ENCODE data around the gene VAMP4.

The VAMP4 gene

GRCh38 chr1:171753685-171754352, 12.0 kb upstream of the VAMP4 start:
- H3K27ac ChIP-seq (ENCODE audit: low read depth, low read length): no peak overlapping the region

GRCh38 chr1:171753182-171753581, 11.3 kb upstream of the VAMP4 start:
- no peaks in the 10 kb centered on the region for H3K36me3 ChIP-seq (ENCODE audit: control insufficient read depth in 1 of 2, insufficient read depth in 2 of 2, low read length in 2 of 2)
- H3K27me3 ChIP-seq (ENCODE audit: control insufficient read depth in 1 of 2, insufficient read depth in 2 of 2, low read length in 2 of 2): no peaks in the 10 kb centered on the region
- no peak overlapping the region for H3K4me3 ChIP-seq (ENCODE audit: low read depth in 1 of 2, low read length in 2 of 2)
- no peaks in the 10 kb centered on the region for H3K9me3 ChIP-seq (ENCODE audit: control insufficient read depth in 1 of 2, low read length in 2 of 2)
- no peak overlapping the region for H3K9ac ChIP-seq (ENCODE audit: low read depth in 1 of 2, low read length in 2 of 2)
- H3K4me1 ChIP-seq (ENCODE audit: control insufficient read depth in 1 of 2, insufficient read depth in 2 of 2, low read length in 2 of 2): no peaks in the 10 kb centered on the region
- H3K27ac ChIP-seq (ENCODE audit: low read depth, low read length): no peak overlapping the region

More at GRCh38 chr1:171753685-171754352, 12.0 kb upstream of the VAMP4 start:
- Histone ChIP-seq H3K4me1 (ENCODE audit: control insufficient read depth in 1 of 2, insufficient read depth in 2 of 2, low read length in 2 of 2) (no peaks in the 10 kb centered on the region), H3K9me3 (ENCODE audit: control insufficient read depth in 1 of 2, low read length in 2 of 2) (no peaks in the 10 kb centered on the region), H3K9ac (ENCODE audit: low read depth in 1 of 2, low read length in 2 of 2) (no peak overlapping the region), H3K4me3 (ENCODE audit: low read depth in 1 of 2, low read length in 2 of 2) (no peak overlapping the region), H3K27me3 (ENCODE audit: control insufficient read depth in 1 of 2, insufficient read depth in 2 of 2, low read length in 2 of 2) (no peaks in the 10 kb centered on the region), H3K36me3 (ENCODE audit: control insufficient read depth in 1 of 2, insufficient read depth in 2 of 2, low read length in 2 of 2) (no peaks in the 10 kb centered on the region)

GRCh38 chr1:171751221-171751620, 9.4 kb upstream of the VAMP4 start:
- Histone ChIP-seq H3K27me3 (ENCODE audit: control insufficient read depth in 1 of 2, insufficient read depth in 2 of 2, low read length in 2 of 2) (no peaks in the 10 kb centered on the region), H3K4me1 (ENCODE audit: control insufficient read depth in 1 of 2, insufficient read depth in 2 of 2, low read length in 2 of 2) (no peaks in the 10 kb centered on the region), H3K9ac (ENCODE audit: low read depth in 1 of 2, low read length in 2 of 2) (no peak overlapping the region), H3K9me3 (ENCODE audit: control insufficient read depth in 1 of 2, low read length in 2 of 2) (no peaks in the 10 kb centered on the region), H3K4me3 (ENCODE audit: low read depth in 1 of 2, low read length in 2 of 2) (no peak overlapping the region), H3K27ac (ENCODE audit: low read depth, low read length) (no peak overlapping the region), H3K36me3 (ENCODE audit: control insufficient read depth in 1 of 2, insufficient read depth in 2 of 2, low read length in 2 of 2) (no peaks in the 10 kb centered on the region)

- no peaks in the 10 kb centered on the region for H3K9me3 ChIP-seq (ENCODE audit: control insufficient read depth in 1 of 2, low read length in 2 of 2)
- no peak overlapping the region for H3K27ac ChIP-seq (ENCODE audit: low read depth, low read length)
- no peak overlapping the region for H3K4me3 ChIP-seq (ENCODE audit: low read depth in 1 of 2, low read length in 2 of 2)
- H3K9ac ChIP-seq (ENCODE audit: low read depth in 1 of 2, low read length in 2 of 2): no peak overlapping the region
- no peaks in the 10 kb centered on the region for H3K27me3 ChIP-seq (ENCODE audit: control insufficient read depth in 1 of 2, insufficient read depth in 2 of 2, low read length in 2 of 2)
- H3K4me1 ChIP-seq (ENCODE audit: control insufficient read depth in 1 of 2, insufficient read depth in 2 of 2, low read length in 2 of 2): peaks cover under 1 to 2% of the 10 kb centered on the region in 2 donors
- H3K36me3 ChIP-seq (ENCODE audit: control insufficient read depth in 1 of 2, insufficient read depth in 2 of 2, low read length in 2 of 2): no peaks in the 10 kb centered on the region
These were observed 6.8 kb upstream of the VAMP4 start for GRCh38 chr1:171748651-171749050.

GRCh38 chr1:171744986-171745385, 3.1 kb upstream of the VAMP4 start:
- Histone ChIP-seq H3K9me3 (ENCODE audit: control insufficient read depth in 1 of 2, low read length in 2 of 2) (no peaks in the 10 kb centered on the region), H3K27ac (ENCODE audit: low read depth, low read length) (no peak overlapping the region), H3K9ac (ENCODE audit: low read depth in 1 of 2, low read length in 2 of 2) (no peak overlapping the region), H3K4me1 (ENCODE audit: control insufficient read depth in 1 of 2, insufficient read depth in 2 of 2, low read length in 2 of 2) (peaks cover 20% of the 10 kb centered on the region in 2 donors), H3K4me3 (ENCODE audit: low read depth in 1 of 2, low read length in 2 of 2) (no peak overlapping the region), H3K36me3 (ENCODE audit: control insufficient read depth in 1 of 2, insufficient read depth in 2 of 2, low read length in 2 of 2) (no peaks in the 10 kb centered on the region), H3K27me3 (ENCODE audit: control insufficient read depth in 1 of 2, insufficient read depth in 2 of 2, low read length in 2 of 2) (no peaks in the 10 kb centered on the region)

GRCh38 chr1:171743081-171743870, 1.4 kb upstream of the VAMP4 start:
- Histone ChIP-seq H3K4me1 (ENCODE audit: control insufficient read depth in 1 of 2, insufficient read depth in 2 of 2, low read length in 2 of 2) (peaks cover 20% of the 10 kb centered on the region in 2 donors), H3K27ac (ENCODE audit: low read depth, low read length) (peak overlapping the region; percentile 2), H3K4me3 (ENCODE audit: low read depth in 1 of 2, low read length in 2 of 2) (peak overlapping the region; percentile 89 to 91), H3K9ac (ENCODE audit: low read depth in 1 of 2, low read length in 2 of 2) (peak overlapping the region; percentile 80 to 85), H3K27me3 (ENCODE audit: control insufficient read depth in 1 of 2, insufficient read depth in 2 of 2, low read length in 2 of 2) (no peaks in the 10 kb centered on the region), H3K9me3 (ENCODE audit: control insufficient read depth in 1 of 2, low read length in 2 of 2) (no peaks in the 10 kb centered on the region), H3K36me3 (ENCODE audit: control insufficient read depth in 1 of 2, insufficient read depth in 2 of 2, low read length in 2 of 2) (no peaks in the 10 kb centered on the region)

- H3K9me3 ChIP-seq (ENCODE audit: control insufficient read depth in 1 of 2, low read length in 2 of 2): no peaks in the 10 kb centered on the region
- H3K4me1 ChIP-seq (ENCODE audit: control insufficient read depth in 1 of 2, insufficient read depth in 2 of 2, low read length in 2 of 2): peaks cover 20% of the 10 kb centered on the region in 2 donors
- no peaks in the 10 kb centered on the region for H3K27me3 ChIP-seq (ENCODE audit: control insufficient read depth in 1 of 2, insufficient read depth in 2 of 2, low read length in 2 of 2)
- H3K36me3 ChIP-seq (ENCODE audit: control insufficient read depth in 1 of 2, insufficient read depth in 2 of 2, low read length in 2 of 2): no peaks in the 10 kb centered on the region
- peak overlapping the region; percentile 93 for H3K27ac ChIP-seq (ENCODE audit: low read depth, low read length)
- H3K4me3 ChIP-seq (ENCODE audit: low read depth in 1 of 2, low read length in 2 of 2): peak overlapping the region; percentile 89 to 91
- H3K9ac ChIP-seq (ENCODE audit: low read depth in 1 of 2, low read length in 2 of 2): peak overlapping the region; percentile 80 to 85
These were observed 685 bp upstream of the VAMP4 start for GRCh38 chr1:171742577-171742922.

- Histone ChIP-seq H3K4me1 (ENCODE audit: control insufficient read depth in 1 of 2, insufficient read depth in 2 of 2, low read length in 2 of 2) (peaks cover 20% of the 10 kb centered on the region in 2 donors), H3K9ac (ENCODE audit: low read depth in 1 of 2, low read length in 2 of 2) (peak overlapping the region; percentile 80 to 85), H3K27ac (ENCODE audit: low read depth, low read length) (peak overlapping the region; percentile 93), H3K27me3 (ENCODE audit: control insufficient read depth in 1 of 2, insufficient read depth in 2 of 2, low read length in 2 of 2) (no peaks in the 10 kb centered on the region), H3K9me3 (ENCODE audit: control insufficient read depth in 1 of 2, low read length in 2 of 2) (no peaks in the 10 kb centered on the region), H3K4me3 (ENCODE audit: low read depth in 1 of 2, low read length in 2 of 2) (peak overlapping the region; percentile 89 to 91), H3K36me3 (ENCODE audit: control insufficient read depth in 1 of 2, insufficient read depth in 2 of 2, low read length in 2 of 2) (peaks cover 0 to 1% of the 10 kb centered on the region in 2 donors)
These were observed 636 bp downstream of the VAMP4 start for GRCh38 chr1:171740987-171741871.

- Histone ChIP-seq H3K36me3 (ENCODE audit: control insufficient read depth in 1 of 2, insufficient read depth in 2 of 2, low read length in 2 of 2) (peaks cover 0 to 2% of the 10 kb centered on the region in 2 donors), H3K4me3 (ENCODE audit: low read depth in 1 of 2, low read length in 2 of 2) (peak overlapping the region in 1 of 2 donors; percentile 91), H3K27me3 (ENCODE audit: control insufficient read depth in 1 of 2, insufficient read depth in 2 of 2, low read length in 2 of 2) (no peaks in the 10 kb centered on the region), H3K4me1 (ENCODE audit: control insufficient read depth in 1 of 2, insufficient read depth in 2 of 2, low read length in 2 of 2) (peaks cover 20% of the 10 kb centered on the region in 2 donors), H3K27ac (ENCODE audit: low read depth, low read length) (no peak overlapping the region), H3K9ac (ENCODE audit: low read depth in 1 of 2, low read length in 2 of 2) (no peak overlapping the region), H3K9me3 (ENCODE audit: control insufficient read depth in 1 of 2, low read length in 2 of 2) (no peaks in the 10 kb centered on the region)
These were observed 1.5 kb downstream of the VAMP4 start for GRCh38 chr1:171740356-171740863.
